Colonic mucosa (tissue), 4 donors: ENCODE data around the gene ZNF800. TPM values are rescaled to one million over a fixed set of nuclear protein-coding genes. Genes with fewer than 3 reads are reported as not detected.

Experiments used
- DNase-seq: peaks from one replicate; pipeline ENCODE4 v3.0.0-alpha.2; 2020
- H3K27ac ChIP-seq: fragments of 200-600 bp; one replicate; pipeline ENCODE4 v1.8.0; 2021
- H3K27me3 ChIP-seq: fragments of 200-600 bp; one replicate; pipeline ENCODE4 v1.8.0; 2021
- H3K36me3 ChIP-seq: fragments of 200-600 bp; one replicate; pipeline ENCODE4 v1.8.0; 2021
- H3K4me1 ChIP-seq: fragments of 200-600 bp; one replicate; pipeline ENCODE4 v1.8.0; 2021; ENCODE audit warnings: mild to moderate bottlenecking
- H3K4me3 ChIP-seq: fragments of 200-600 bp; one replicate; pipeline ENCODE4 v1.8.0; 2021
- H3K9ac ChIP-seq, 2 donors: one replicate each; pipeline ENCODE4 v1.7.0; 2013; ENCODE audit warnings: control low read depth in 2 of 2, low read depth in 2 of 2, low read length in 2 of 2
- H3K9me3 ChIP-seq: fragments of 200-600 bp; one replicate; pipeline ENCODE4 v1.8.0; 2021
- CTCF ChIP-seq: fragments of 200-600 bp; IDR thresholded peaks from one replicate; pipeline ENCODE4 v1.8.0; 2022; ENCODE audit warnings: antibody characterized with exemption, mild to moderate bottlenecking
- intact Hi-C: fragments of 100-400 bp; cut with DNase I; formaldehyde crosslinking; loops from one replicate; pipeline ENCODE4 v1.14.1; 2022
- total RNA-seq, 2 donors: library from RNA; stranded (reverse); fragmentation: NEBNext Ultra II Directional in 1 of 2; extraction: Animal tissue kit (Norgen Biotek cat#: 25700) in 1 of 2; gene quantifications; one replicate each; pipeline ENCODE4 v1.2.1, GENCODE V29; 2021
- donor health status: healthy.
- donor health status: DM: no; HTN: no; CAD: no.
- donor health status: DM: no; HTN: no; CAD: no.

ZNF800 gene
- total RNA-seq, 2 donors from 2014 or later = 27.0 to 32.4 TPM

- no peak for TF ChIP-seq CTCF
- DNase-seq = no peak
- intact Hi-C loops = no loop called here
- no peak overlapping the region for H3K9ac ChIP-seq
- no peaks in the 10 kb centered on the region for H3K9me3 ChIP-seq
- H3K27ac ChIP-seq = no peak overlapping the region
- H3K36me3 ChIP-seq = no peaks in the 10 kb centered on the region
- no peaks in the 10 kb centered on the region for H3K27me3 ChIP-seq
- no peak overlapping the region for H3K4me3 ChIP-seq
- no peaks in the 10 kb centered on the region for H3K4me1 ChIP-seq
Observed at GRCh38 chr7:127359011-127359410, 33.5 kb downstream of the ZNF800 start.

GRCh38 chr7:127353897-127354296 is 38.6 kb downstream of the ZNF800 start:
- TF ChIP-seq CTCF = no peak
- Histone ChIP-seq H3K4me3 (no peak overlapping the region), H3K4me1 (no peaks in the 10 kb centered on the region), H3K27ac (no peak overlapping the region), H3K9me3 (no peaks in the 10 kb centered on the region), H3K27me3 (no peaks in the 10 kb centered on the region), H3K36me3 (no peaks in the 10 kb centered on the region), H3K9ac (no peak overlapping the region)
- intact Hi-C loops = no loop called here
- no peak for DNase-seq

GRCh38 chr7:127350586-127350985 is 41.9 kb downstream of the ZNF800 start:
- TF ChIP-seq CTCF = no peak

GRCh38 chr7:127349881-127350280 is 42.6 kb downstream of the ZNF800 start:
- H3K27ac ChIP-seq = no peak overlapping the region
- no peaks in the 10 kb centered on the region for H3K36me3 ChIP-seq
- no peaks in the 10 kb centered on the region for H3K27me3 ChIP-seq
- no peaks in the 10 kb centered on the region for H3K9me3 ChIP-seq
- DNase-seq = no peak
- intact Hi-C loops = no loop called here
- TF ChIP-seq CTCF = no peak
- H3K4me1 ChIP-seq = no peaks in the 10 kb centered on the region
- no peak overlapping the region for H3K9ac ChIP-seq
- H3K4me3 ChIP-seq = no peak overlapping the region

More at GRCh38 chr7:127350586-127350985, 41.9 kb downstream of the ZNF800 start:
- no peaks in the 10 kb centered on the region for H3K9me3 ChIP-seq
- H3K4me1 ChIP-seq = no peaks in the 10 kb centered on the region
- H3K4me3 ChIP-seq = no peak overlapping the region
- intact Hi-C loops = no loop called here
- no peak overlapping the region for H3K9ac ChIP-seq
- H3K27ac ChIP-seq = no peak overlapping the region
- DNase-seq = no peak
- H3K36me3 ChIP-seq = no peaks in the 10 kb centered on the region
- H3K27me3 ChIP-seq = no peaks in the 10 kb centered on the region

- H3K9me3 ChIP-seq = no peaks in the 10 kb centered on the region
- no peaks in the 10 kb centered on the region for H3K4me1 ChIP-seq
- intact Hi-C loops = no loop called here
- DNase-seq = no peak
- peak overlapping the region in 1 of 2 donors; percentile 68 for H3K9ac ChIP-seq
- no peaks in the 10 kb centered on the region for H3K27me3 ChIP-seq
- no peak for TF ChIP-seq CTCF
- no peak overlapping the region for H3K27ac ChIP-seq
- peak overlapping the region; percentile 19 for H3K4me3 ChIP-seq
- H3K36me3 ChIP-seq = no peaks in the 10 kb centered on the region
Observed at GRCh38 chr7:127348247-127348631, 44.3 kb downstream of the ZNF800 start.
